SK-N-SH (cell line): ENCODE measurements around the gene SLC2A9.

Source experiments
- CHD2 ChIP-seq: fragments of 150-350 bp; IDR thresholded peaks from 2 replicates; pipeline ENCODE4 v1.6.1; 2018; ENCODE audit warnings: low read length; ENCODE audit not compliant: partially characterized antibody
- JUND ChIP-seq: IDR thresholded peaks from 2 replicates; pipeline ENCODE4 v1.4.0; 2012
- NFIC ChIP-seq: IDR thresholded peaks from 2 replicates; pipeline ENCODE4 v1.4.0; 2012; ENCODE audit warnings: borderline replicate concordance
- POLR2AphosphoS5 ChIP-seq: IDR thresholded peaks from 2 replicates; pipeline ENCODE4 v1.6.1; 2012; ENCODE audit warnings: low read depth, low read length
- SMC3 ChIP-seq: IDR thresholded peaks from 2 replicates; pipeline ENCODE4 v1.6.1; 2012; ENCODE audit warnings: low read depth, low read length, improper control_type of control experiment
- TF ChIP-seq, protein P1 (sequence below): fragments of 200-600 bp; sonication (generic); IDR thresholded peaks from 2 replicates; pipeline ENCODE4 v1.6.1; 2017; ENCODE audit warnings: antibody characterized with exemption, mild to moderate bottlenecking, moderate library complexity
- TF ChIP-seq, protein P2 (sequence below): IDR thresholded peaks from 2 replicates; pipeline ENCODE4 v1.6.1; 2012; ENCODE audit warnings: mild to moderate bottlenecking, low read depth, low read length, moderate library complexity

DNA sequence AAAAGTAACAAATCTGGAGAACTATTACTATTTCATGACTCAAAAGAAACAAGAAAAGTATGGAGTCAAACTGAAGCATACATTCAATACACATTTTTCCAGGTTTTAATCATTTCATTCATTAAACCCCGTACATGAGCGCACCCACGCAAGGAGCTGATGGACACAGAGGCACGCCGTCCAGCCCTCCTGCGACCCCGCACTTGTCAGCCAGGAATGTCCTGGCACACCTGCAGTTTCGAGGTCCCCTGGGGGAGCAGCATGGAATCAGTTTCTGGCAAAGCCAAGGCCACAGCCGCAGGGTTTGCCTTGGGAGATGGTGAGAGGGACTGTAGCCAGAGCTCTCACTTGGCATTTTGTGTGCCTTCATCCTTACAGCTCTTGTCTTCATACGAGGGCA is 12.8 kb upstream of the SLC2A9 start:
- TF ChIP-seq, protein P1, sequence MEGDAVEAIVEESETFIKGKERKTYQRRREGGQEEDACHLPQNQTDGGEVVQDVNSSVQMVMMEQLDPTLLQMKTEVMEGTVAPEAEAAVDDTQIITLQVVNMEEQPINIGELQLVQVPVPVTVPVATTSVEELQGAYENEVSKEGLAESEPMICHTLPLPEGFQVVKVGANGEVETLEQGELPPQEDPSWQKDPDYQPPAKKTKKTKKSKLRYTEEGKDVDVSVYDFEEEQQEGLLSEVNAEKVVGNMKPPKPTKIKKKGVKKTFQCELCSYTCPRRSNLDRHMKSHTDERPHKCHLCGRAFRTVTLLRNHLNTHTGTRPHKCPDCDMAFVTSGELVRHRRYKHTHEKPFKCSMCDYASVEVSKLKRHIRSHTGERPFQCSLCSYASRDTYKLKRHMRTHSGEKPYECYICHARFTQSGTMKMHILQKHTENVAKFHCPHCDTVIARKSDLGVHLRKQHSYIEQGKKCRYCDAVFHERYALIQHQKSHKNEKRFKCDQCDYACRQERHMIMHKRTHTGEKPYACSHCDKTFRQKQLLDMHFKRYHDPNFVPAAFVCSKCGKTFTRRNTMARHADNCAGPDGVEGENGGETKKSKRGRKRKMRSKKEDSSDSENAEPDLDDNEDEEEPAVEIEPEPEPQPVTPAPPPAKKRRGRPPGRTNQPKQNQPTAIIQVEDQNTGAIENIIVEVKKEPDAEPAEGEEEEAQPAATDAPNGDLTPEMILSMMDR = no peak
- TF ChIP-seq SMC3 (no peak), POLR2AphosphoS5 (no peak), CHD2 (no peak), NFIC (no peak), JUND (no peak)
- TF ChIP-seq, protein P2, sequence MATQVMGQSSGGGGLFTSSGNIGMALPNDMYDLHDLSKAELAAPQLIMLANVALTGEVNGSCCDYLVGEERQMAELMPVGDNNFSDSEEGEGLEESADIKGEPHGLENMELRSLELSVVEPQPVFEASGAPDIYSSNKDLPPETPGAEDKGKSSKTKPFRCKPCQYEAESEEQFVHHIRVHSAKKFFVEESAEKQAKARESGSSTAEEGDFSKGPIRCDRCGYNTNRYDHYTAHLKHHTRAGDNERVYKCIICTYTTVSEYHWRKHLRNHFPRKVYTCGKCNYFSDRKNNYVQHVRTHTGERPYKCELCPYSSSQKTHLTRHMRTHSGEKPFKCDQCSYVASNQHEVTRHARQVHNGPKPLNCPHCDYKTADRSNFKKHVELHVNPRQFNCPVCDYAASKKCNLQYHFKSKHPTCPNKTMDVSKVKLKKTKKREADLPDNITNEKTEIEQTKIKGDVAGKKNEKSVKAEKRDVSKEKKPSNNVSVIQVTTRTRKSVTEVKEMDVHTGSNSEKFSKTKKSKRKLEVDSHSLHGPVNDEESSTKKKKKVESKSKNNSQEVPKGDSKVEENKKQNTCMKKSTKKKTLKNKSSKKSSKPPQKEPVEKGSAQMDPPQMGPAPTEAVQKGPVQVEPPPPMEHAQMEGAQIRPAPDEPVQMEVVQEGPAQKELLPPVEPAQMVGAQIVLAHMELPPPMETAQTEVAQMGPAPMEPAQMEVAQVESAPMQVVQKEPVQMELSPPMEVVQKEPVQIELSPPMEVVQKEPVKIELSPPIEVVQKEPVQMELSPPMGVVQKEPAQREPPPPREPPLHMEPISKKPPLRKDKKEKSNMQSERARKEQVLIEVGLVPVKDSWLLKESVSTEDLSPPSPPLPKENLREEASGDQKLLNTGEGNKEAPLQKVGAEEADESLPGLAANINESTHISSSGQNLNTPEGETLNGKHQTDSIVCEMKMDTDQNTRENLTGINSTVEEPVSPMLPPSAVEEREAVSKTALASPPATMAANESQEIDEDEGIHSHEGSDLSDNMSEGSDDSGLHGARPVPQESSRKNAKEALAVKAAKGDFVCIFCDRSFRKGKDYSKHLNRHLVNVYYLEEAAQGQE = no peak
